ENCODE data around the gene GHRH. TPM values are rescaled to one million over a fixed set of nuclear protein-coding genes. Genes with fewer than 3 reads are reported as not detected.

GHRH gene
- total and polyA plus RNA-seq, 4 donors: not detected

DNA sequence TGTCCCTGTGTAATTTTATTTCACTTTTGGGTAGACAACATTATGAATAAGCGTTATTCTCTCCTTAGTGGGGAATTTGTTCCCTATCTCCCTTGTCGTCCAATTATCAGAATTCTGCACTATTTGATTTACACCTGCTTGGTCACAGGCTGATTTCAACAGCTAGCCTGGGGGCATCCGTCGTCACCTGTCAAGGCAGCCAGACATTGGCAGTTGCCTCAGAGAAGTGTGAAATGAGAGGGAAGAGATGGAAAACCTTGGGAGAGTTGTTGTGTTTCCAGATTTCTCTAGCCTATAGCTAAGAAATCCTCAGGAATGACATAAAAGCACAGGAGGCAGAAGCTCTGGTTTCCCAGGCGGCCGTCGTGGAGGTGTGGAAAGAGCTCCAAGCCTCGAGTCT lies 891 bp upstream of the GHRH start:
- Histone ChIP-seq H3K27ac (ENCODE audit: low read depth in 1 of 2, low read length in 2 of 2) (no peak overlapping the region), H3K4me1 (ENCODE audit: control insufficient read depth in 4 of 4, insufficient read depth in 4 of 4, low read length in 3 of 4) (no peaks in the 10 kb centered on the region), H3K9ac (ENCODE audit: low read depth in 1 of 2, low read length in 2 of 2) (no peak overlapping the region), H3K4me3 (ENCODE audit: low read depth in 1 of 3, low read length in 3 of 3) (no peak overlapping the region), H3K9me3 (ENCODE audit: control insufficient read depth in 4 of 4, low read length in 3 of 4) (no peaks in the 10 kb centered on the region), H3K36me3 (ENCODE audit: control insufficient read depth in 4 of 4, insufficient read depth in 3 of 4, low read depth in 1 of 4, low read length in 3 of 4) (no peaks in the 10 kb centered on the region), H3K27me3 (ENCODE audit: control insufficient read depth in 4 of 4, insufficient read depth in 4 of 4, low read length in 3 of 4) (peaks cover 0 to 9% (median 0%) of the 10 kb centered on the region in 4 donors)
- TF ChIP-seq FOXA1 (IDR thresholded peaks at IDR 0.05): no peak
- TF ChIP-seq, protein P1, sequence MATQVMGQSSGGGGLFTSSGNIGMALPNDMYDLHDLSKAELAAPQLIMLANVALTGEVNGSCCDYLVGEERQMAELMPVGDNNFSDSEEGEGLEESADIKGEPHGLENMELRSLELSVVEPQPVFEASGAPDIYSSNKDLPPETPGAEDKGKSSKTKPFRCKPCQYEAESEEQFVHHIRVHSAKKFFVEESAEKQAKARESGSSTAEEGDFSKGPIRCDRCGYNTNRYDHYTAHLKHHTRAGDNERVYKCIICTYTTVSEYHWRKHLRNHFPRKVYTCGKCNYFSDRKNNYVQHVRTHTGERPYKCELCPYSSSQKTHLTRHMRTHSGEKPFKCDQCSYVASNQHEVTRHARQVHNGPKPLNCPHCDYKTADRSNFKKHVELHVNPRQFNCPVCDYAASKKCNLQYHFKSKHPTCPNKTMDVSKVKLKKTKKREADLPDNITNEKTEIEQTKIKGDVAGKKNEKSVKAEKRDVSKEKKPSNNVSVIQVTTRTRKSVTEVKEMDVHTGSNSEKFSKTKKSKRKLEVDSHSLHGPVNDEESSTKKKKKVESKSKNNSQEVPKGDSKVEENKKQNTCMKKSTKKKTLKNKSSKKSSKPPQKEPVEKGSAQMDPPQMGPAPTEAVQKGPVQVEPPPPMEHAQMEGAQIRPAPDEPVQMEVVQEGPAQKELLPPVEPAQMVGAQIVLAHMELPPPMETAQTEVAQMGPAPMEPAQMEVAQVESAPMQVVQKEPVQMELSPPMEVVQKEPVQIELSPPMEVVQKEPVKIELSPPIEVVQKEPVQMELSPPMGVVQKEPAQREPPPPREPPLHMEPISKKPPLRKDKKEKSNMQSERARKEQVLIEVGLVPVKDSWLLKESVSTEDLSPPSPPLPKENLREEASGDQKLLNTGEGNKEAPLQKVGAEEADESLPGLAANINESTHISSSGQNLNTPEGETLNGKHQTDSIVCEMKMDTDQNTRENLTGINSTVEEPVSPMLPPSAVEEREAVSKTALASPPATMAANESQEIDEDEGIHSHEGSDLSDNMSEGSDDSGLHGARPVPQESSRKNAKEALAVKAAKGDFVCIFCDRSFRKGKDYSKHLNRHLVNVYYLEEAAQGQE (IDR thresholded peaks at IDR 0.05): no peak
- TF ChIP-seq, protein P2, sequence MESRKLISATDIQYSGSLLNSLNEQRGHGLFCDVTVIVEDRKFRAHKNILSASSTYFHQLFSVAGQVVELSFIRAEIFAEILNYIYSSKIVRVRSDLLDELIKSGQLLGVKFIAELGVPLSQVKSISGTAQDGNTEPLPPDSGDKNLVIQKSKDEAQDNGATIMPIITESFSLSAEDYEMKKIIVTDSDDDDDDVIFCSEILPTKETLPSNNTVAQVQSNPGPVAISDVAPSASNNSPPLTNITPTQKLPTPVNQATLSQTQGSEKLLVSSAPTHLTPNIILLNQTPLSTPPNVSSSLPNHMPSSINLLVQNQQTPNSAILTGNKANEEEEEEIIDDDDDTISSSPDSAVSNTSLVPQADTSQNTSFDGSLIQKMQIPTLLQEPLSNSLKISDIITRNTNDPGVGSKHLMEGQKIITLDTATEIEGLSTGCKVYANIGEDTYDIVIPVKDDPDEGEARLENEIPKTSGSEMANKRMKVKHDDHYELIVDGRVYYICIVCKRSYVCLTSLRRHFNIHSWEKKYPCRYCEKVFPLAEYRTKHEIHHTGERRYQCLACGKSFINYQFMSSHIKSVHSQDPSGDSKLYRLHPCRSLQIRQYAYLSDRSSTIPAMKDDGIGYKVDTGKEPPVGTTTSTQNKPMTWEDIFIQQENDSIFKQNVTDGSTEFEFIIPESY (IDR thresholded peaks at IDR 0.05): no peak
- TF ChIP-seq, protein P3, sequence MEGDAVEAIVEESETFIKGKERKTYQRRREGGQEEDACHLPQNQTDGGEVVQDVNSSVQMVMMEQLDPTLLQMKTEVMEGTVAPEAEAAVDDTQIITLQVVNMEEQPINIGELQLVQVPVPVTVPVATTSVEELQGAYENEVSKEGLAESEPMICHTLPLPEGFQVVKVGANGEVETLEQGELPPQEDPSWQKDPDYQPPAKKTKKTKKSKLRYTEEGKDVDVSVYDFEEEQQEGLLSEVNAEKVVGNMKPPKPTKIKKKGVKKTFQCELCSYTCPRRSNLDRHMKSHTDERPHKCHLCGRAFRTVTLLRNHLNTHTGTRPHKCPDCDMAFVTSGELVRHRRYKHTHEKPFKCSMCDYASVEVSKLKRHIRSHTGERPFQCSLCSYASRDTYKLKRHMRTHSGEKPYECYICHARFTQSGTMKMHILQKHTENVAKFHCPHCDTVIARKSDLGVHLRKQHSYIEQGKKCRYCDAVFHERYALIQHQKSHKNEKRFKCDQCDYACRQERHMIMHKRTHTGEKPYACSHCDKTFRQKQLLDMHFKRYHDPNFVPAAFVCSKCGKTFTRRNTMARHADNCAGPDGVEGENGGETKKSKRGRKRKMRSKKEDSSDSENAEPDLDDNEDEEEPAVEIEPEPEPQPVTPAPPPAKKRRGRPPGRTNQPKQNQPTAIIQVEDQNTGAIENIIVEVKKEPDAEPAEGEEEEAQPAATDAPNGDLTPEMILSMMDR (IDR thresholded peaks at IDR 0.05; ENCODE audit: low read depth, low read length, missing input control): no peak
- no peak for TF ChIP-seq YY1 (IDR thresholded peaks at IDR 0.05)
- TF ChIP-seq RXRA (IDR thresholded peaks at IDR 0.05): no peak
- no peak for TF ChIP-seq RAD21 (IDR thresholded peaks at IDR 0.05)
- TF ChIP-seq GABPA (IDR thresholded peaks at IDR 0.05 in 1 of 2, conservative IDR thresholded peaks at IDR 0.05 in 1 of 2): no peak
- no peak for TF ChIP-seq JUND (IDR thresholded peaks at IDR 0.05)
- TF ChIP-seq HNF4G (IDR thresholded peaks at IDR 0.05): no peak
- no peak for TF ChIP-seq FOXA2 (IDR thresholded peaks at IDR 0.05)
- no peak for TF ChIP-seq HNF4A (conservative IDR thresholded peaks at IDR 0.05)
- TF ChIP-seq, protein P4, sequence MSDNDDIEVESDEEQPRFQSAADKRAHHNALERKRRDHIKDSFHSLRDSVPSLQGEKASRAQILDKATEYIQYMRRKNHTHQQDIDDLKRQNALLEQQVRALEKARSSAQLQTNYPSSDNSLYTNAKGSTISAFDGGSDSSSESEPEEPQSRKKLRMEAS (IDR thresholded peaks at IDR 0.05): no peak
- no peak for TF ChIP-seq NR2F2 (IDR thresholded peaks at IDR 0.05)
- TF ChIP-seq SP1 (IDR thresholded peaks at IDR 0.05): no peak
- no peak for TF ChIP-seq TAF1 (conservative IDR thresholded peaks at IDR 0.05)
- TF ChIP-seq EGR1 (IDR thresholded peaks at IDR 0.05; ENCODE audit: low read depth in 2 of 2): no peak
- TF ChIP-seq, protein P5, sequence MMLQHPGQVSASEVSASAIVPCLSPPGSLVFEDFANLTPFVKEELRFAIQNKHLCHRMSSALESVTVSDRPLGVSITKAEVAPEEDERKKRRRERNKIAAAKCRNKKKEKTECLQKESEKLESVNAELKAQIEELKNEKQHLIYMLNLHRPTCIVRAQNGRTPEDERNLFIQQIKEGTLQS (IDR thresholded peaks at IDR 0.05): no peak
- DNase-seq (ENCODE audit: low spot score): no peak
- WGBS: 70% methylated on average over 8 of the region's 8 CpGs

All from liver (tissue), 9 donors.